HG03280 (cell line): ENCODE results near the gene IREB2.
"Not testable (repeated sequence)": the region's sequence is repeated elsewhere in the genome, so short reads cannot be mapped to it uniquely, and the experiment has no call there.

Experiments
- ATAC-seq: cut with Tn5 transposase; IDR thresholded peaks from one replicate; pipeline ENCODE4 v1.9.1; 2021; ENCODE audit warnings: mild to moderate bottlenecking, moderate library complexity; ENCODE audit not compliant: unreplicated experiment

Gene IREB2

GRCh38 chr15:78461171-78461888 is 23.3 kb downstream of the IREB2 start:
- no peak for ATAC-seq

GRCh38 chr15:78469031-78469430 is 31.0 kb downstream of the IREB2 start:
- ATAC-seq: no peak

GRCh38 chr15:78477295-78477694 is 39.3 kb downstream of the IREB2 start:
- ATAC-seq: no peak

- ATAC-seq: no peak
Measured at GRCh38 chr15:78479650-78480049, 41.6 kb downstream of the IREB2 start.

GRCh38 chr15:78481917-78482316 is 43.9 kb downstream of the IREB2 start:
- ATAC-seq: no peak

DNA sequence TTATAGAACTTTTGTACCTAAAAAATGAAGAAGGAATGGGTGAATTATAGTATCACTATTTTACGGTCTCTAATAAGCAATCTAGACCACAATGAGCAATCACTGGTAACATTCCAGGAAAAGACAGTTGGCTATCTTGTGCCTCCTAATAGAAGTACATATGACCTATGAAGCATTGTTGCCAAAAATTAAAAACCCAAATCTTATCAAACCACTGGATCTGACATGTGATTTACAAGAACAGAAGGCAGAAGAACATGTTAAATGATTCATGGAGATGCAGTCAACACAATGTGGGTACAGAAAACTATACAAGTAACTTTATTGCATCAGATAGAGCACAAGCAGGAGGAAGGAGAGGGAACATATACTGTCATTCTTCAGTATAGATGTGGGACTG is 54.9 kb downstream of the IREB2 start:
- no peak for ATAC-seq

DNA sequence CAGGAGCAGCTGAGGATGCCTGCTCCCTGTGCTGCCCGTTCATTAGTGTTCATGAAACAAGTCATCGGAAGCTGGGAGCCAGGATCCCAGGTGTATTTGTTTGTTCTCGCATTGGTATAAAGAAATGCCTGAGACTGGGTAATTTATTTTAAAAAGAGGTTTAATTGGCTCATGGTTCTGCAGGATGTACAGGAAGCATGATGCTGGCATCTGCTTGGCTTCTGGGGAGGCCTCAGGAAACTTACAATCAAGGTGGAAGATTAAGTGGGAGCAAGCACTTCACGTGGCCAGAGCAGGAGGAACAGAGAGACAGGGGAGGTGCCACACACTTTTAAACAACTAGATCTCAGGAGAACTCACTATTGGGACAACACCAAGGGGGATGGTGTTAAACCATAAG is 63.8 kb downstream of the IREB2 start:
- ATAC-seq: no peak

DNA sequence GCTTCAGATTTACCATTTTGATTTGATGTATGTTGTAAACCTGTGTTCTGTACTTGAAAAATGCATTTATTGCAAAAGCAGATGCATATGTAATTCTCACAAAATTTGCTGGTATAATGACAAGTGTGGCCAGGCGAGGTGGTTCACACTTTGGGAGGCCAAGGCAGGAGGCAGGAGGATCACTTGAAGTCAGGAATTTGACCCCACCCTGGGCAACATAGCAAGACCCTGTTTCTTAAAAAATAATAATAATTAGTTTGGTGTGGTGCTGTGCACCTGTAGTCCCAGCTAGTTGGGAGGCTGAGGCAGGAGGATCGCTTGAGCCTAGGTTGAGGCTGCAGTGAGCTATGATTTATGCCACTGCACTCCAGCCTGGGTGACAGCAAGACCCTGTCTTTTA is 64.6 kb downstream of the IREB2 start:
- no peak for ATAC-seq

GRCh38 chr15:78506971-78507830 is 69.2 kb downstream of the IREB2 start, which contains the start of gene HYKK:
TSS of gene HYKK (plus strand) at chr15:78507577. CDS start at chr15:78513089, 5,512 bp downstream.
- peak; percentile 75 for ATAC-seq

- ATAC-seq: peak; percentile 20
Measured at GRCh38 chr15:78507831-78508160, 69.8 kb downstream of the IREB2 start.

GRCh38 chr15:78508272-78508671 is 70.3 kb downstream of the IREB2 start:
- ATAC-seq: no peak

- no peak for ATAC-seq
Measured at GRCh38 chr15:78509726-78510312, 71.8 kb downstream of the IREB2 start.

- ATAC-seq: not testable (repeated sequence)
Measured at GRCh38 chr15:78520035-78520434, 82.0 kb downstream of the IREB2 start.

DNA sequence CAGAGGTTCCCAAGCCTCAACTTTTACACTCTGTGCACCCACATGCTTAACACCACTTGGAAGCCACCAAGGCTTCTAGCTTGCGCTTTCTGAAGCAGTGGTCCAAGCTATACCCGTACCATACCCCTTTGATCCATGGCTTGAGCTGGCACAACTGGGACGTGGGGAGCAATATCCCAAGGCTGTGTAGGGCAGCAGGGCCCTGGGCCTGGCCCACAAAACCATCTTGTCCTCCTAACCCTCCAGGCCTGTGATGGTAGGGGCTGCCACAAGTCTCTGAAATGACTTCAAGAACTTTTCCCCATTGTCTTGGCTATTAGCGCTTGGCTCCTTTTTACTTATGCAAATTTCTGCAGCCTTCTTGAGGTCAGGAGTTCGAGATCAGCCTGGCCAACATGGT is 86.2 kb downstream of the IREB2 start:
- ATAC-seq: no peak

DNA sequence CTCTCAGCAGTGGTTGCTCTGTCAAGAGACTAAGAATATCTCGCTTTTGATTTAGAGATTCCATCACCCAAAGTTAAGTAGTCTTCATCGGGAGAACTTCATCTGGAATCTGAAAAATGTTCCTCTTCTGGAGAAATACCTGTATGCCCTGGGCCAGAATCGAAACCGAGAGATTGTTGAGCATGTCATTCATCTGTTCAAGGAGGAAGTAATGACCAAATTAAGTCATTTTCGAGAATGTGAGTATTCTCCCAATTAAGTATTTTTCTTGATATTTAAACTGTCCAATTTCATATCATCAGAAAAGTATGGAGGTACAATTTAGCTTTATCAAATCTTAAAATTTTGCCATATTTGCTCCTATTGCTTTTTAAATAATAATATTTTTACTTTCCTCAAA is 89.3 kb downstream of the IREB2 start:
- ATAC-seq: no peak

DNA sequence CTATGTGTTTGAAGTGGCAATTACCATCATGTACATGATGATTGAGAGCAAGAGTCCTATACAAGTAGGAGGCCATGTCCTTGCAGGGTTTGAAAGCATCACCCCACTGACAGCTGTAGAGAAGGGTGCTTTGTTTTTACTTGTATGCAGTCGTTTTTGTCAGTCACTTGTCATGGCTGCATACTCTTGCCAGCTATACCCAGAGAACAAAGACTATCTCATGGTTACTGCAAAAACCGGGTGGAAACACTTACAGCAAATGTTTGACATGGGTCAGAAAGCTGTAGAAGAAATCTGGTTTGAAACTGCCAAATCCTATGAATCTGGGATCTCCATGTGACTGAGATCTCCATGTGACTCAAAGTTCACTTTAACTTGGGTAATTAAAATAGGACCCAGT is 95.3 kb downstream of the IREB2 start:
- ATAC-seq: no peak

DNA sequence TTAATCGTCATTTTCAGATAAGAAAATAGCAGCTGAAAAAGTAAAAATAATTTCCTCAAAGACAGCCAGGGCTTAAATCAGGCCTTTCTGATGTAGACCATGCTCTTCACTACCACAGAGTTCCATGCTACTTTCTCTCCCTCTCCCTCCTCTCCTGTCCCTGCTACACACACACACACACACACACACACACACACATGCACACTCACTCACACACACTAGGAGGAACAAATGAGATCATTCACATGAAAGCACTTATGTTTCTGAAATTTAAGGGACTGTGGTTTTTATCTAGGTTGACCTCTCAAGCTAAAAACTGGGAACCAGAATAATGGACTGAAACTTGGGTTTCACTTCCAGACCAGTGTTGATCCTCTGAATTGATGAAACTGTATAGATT is 98.1 kb downstream of the IREB2 start:
- ATAC-seq: no peak

GRCh38 chr15:78537266-78537905 is 99.4 kb downstream of the IREB2 start:
- no peak for ATAC-seq

DNA sequence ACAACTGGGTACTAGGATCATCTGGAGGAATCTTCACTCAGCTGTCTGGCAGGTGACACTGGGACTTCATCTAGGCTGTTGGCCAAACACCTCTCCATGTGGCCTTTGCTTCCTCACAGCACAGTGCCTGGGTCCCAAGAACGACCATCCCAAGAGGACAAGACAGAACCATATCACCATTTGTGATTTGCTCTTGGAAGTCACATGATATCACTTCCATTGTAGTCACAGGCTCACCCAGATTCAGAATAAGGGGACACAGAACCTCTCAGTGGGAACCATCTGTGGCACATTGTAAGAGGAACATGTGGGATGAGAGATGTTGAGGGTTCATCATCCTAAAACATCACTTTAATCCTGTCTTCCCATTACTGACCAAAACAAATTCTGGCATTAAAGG is 100.3 kb downstream of the IREB2 start:
- ATAC-seq: no peak

DNA sequence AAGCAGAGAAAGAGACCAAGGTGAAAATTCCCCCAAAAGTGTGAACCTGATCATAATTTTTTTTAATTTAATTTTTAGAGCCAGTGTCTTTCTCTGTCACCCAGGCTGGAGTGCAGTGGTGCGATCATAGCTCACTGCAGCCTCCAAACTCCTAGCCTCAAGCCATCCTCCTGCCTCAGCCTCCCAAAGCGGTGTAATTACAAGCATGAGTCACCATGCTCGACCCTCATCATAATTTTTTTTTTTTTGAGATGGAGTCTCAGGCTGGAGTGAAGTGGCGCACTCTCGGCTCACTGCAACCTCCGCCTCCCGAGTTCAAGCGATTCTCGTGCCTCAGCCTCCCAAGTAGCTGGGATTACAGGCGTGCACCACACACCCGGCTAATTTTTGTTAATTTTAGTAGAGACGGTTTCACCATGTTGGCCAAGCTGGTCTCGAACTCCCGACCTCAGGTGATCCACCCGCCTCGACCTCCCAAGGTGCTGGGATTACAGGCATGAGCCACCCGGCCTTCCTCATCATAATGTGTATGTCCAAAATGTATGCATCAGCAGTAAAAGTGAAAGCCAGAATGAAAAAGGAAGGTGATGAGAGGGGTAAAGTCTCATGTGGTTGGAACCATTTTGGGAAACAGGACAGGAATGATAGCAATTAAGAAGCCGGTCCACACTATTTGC is 101.6 kb downstream of the IREB2 start:
- ATAC-seq: not testable (repeated sequence)
